Suprapubic skin (tissue), 4 donors: ENCODE results near the gene FYB2.

ENCODE experiments used
- EP300 ChIP-seq: sonication (generic); formaldehyde crosslinking; IDR thresholded peaks from one replicate; pipeline ENCODE4 v1.6.1; 2017; ENCODE audit warnings: antibody characterized with exemption
- POLR2A ChIP-seq, 2 donors: fragments of 450-650 bp; IDR thresholded peaks; one replicate each; pipeline ENCODE4 v1.6.1; 2017; ENCODE audit warnings: antibody characterized with exemption in 2 of 2, mild to moderate bottlenecking in 2 of 2, moderate library complexity in 2 of 2
- POLR2AphosphoS5 ChIP-seq, 3 donors: sonication (generic); formaldehyde crosslinking; IDR thresholded peaks; one replicate each; pipeline ENCODE4 v1.6.1; 2017; ENCODE audit warnings: antibody characterized with exemption in 3 of 3
- TF ChIP-seq, protein P1 (sequence below), 2 donors: fragments of 200-600 bp in 1 of 2; fragments of 450-650 bp in 1 of 2; sonication (generic) in 1 of 2; IDR thresholded peaks; one replicate each; pipeline ENCODE4 v1.5.1; 2016 to 2019; ENCODE audit warnings: antibody characterized with exemption in 2 of 2, mild to moderate bottlenecking in 1 of 2, moderate library complexity in 1 of 2

DNA sequence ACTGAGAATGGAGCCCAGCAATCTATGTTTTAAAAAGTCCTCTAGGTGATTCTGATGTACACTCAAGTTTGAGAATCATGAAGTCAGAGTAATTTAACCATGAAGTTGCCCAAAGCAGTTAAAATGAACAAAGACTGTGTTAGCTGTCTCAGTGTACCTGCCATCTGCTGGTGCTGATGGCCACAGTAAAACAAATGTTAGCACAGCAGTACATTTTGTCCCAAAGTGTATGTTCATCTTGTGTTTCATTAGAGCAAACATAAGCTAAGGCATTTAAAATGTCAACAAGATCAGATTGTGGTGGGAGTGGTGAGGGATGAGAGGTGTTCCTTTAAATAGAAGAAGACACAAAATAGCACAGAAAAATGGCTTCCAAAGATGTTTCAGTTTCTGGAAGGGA, 31.1 kb downstream of the FYB2 start:
- TF ChIP-seq, protein P1, sequence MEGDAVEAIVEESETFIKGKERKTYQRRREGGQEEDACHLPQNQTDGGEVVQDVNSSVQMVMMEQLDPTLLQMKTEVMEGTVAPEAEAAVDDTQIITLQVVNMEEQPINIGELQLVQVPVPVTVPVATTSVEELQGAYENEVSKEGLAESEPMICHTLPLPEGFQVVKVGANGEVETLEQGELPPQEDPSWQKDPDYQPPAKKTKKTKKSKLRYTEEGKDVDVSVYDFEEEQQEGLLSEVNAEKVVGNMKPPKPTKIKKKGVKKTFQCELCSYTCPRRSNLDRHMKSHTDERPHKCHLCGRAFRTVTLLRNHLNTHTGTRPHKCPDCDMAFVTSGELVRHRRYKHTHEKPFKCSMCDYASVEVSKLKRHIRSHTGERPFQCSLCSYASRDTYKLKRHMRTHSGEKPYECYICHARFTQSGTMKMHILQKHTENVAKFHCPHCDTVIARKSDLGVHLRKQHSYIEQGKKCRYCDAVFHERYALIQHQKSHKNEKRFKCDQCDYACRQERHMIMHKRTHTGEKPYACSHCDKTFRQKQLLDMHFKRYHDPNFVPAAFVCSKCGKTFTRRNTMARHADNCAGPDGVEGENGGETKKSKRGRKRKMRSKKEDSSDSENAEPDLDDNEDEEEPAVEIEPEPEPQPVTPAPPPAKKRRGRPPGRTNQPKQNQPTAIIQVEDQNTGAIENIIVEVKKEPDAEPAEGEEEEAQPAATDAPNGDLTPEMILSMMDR (IDR thresholded peaks at IDR 0.05): no peak
- TF ChIP-seq POLR2A (IDR thresholded peaks at IDR 0.05) (no peak), POLR2AphosphoS5 (IDR thresholded peaks at IDR 0.05) (no peak), EP300 (no peak)
